ENCODE data around the gene ADAMTSL4. TPM values are rescaled to one million over a fixed set of nuclear protein-coding genes. Genes with fewer than 3 reads are reported as not detected.

Gene ADAMTSL4
- total RNA-seq, 4 donors from 2014 or later: 7.2 to 22.7 (median 18.0) TPM

GRCh38 chr1:150606463-150607142 is 57.4 kb downstream of the ADAMTSL4 start:
- no peak for TF ChIP-seq EP300 (IDR thresholded peaks at IDR 0.05)
- no peak for TF ChIP-seq POLR2AphosphoS5 (IDR thresholded peaks at IDR 0.05)
- TF ChIP-seq POLR2A (IDR thresholded peaks at IDR 0.05): no peak
- TF ChIP-seq CTCF (IDR thresholded peaks at IDR 0.05): no peak
- no peak for DNase-seq (ENCODE audit: low spot score in 2 of 2)
- Histone ChIP-seq H3K27ac (no peak overlapping the region), H3K9me3 (no peaks in the 10 kb centered on the region), H3K4me3 (no peak overlapping the region), H3K36me3 (peaks cover 4% of the 10 kb centered on the region), H3K27me3 (no peaks in the 10 kb centered on the region), H3K4me1 (peaks cover 43% of the 10 kb centered on the region)
- WGBS: 96% methylated on average over 6 of the region's 7 CpGs

GRCh38 chr1:150609732-150610131 is 60.5 kb downstream of the ADAMTSL4 start:
- peaks cover 65% of the 10 kb centered on the region for H3K4me1 ChIP-seq
- H3K4me3 ChIP-seq: no peak overlapping the region
- 57% methylated on average over 2 of the region's 2 CpGs for WGBS
- DNase-seq (ENCODE audit: low spot score in 2 of 2): no peak
- peak overlapping the region; percentile 88 for H3K27ac ChIP-seq
- no peaks in the 10 kb centered on the region for H3K9me3 ChIP-seq
- peaks cover 8% of the 10 kb centered on the region for H3K36me3 ChIP-seq
- no peaks in the 10 kb centered on the region for H3K27me3 ChIP-seq
- TF ChIP-seq POLR2AphosphoS5 (IDR thresholded peaks at IDR 0.05) (no peak), EP300 (IDR thresholded peaks at IDR 0.05) (no peak), POLR2A (IDR thresholded peaks at IDR 0.05) (no peak), CTCF (IDR thresholded peaks at IDR 0.05) (no peak)

Other genes starting within 250 kb of the ADAMTSL4 start
- 100 to 1,000 TPM in 1 of 4 donors, 10 to 100 TPM in 3; 28.2 to 104 (median 50.5) TPM for gene PRPF3, start 227.9 kb upstream of the ADAMTSL4 start, total RNA-seq
- 10 to 100 TPM; 22.2 to 39.0 (median 28.8) TPM for gene RPRD2, start 185.3 kb upstream of the ADAMTSL4 start, total RNA-seq
- 10 to 100 TPM; 13.7 to 29.1 (median 20.9) TPM for gene TARS2, start 62.0 kb upstream of the ADAMTSL4 start, total RNA-seq
- gene ECM1, start 41.3 kb upstream of the ADAMTSL4 start, total RNA-seq: 10 to 100 TPM; 20.8 to 60.7 (median 44.1) TPM
- gene FALEC, start 33.7 kb upstream of the ADAMTSL4 start, total RNA-seq: not detected
- 100 to 1,000 TPM; 211 to 307 (median 270) TPM for gene MCL1, start 30.2 kb downstream of the ADAMTSL4 start, total RNA-seq
- gene ENSA, start 80.2 kb downstream of the ADAMTSL4 start, total RNA-seq: 100 to 1,000 TPM; 266 to 384 (median 291) TPM
- 10 to 100 TPM; 18.4 to 36.6 (median 25.7) TPM for gene GOLPH3L, start 147.7 kb downstream of the ADAMTSL4 start, total RNA-seq
- gene HORMAD1, start 171.5 kb downstream of the ADAMTSL4 start, total RNA-seq: 10 to 100 TPM in 1 of 4 donors, 1 to 10 TPM in 2, not detected in 1; 6.7 to 11.3 (median 8.4) TPM
- gene CTSS, start 216.4 kb downstream of the ADAMTSL4 start, total RNA-seq: 10 to 100 TPM in 3 of 4 donors, 1 to 10 TPM in 1; 6.7 to 21.7 (median 15.5) TPM